ENCODE measurements around the gene ANKDD1A.

ANKDD1A gene

DNA sequence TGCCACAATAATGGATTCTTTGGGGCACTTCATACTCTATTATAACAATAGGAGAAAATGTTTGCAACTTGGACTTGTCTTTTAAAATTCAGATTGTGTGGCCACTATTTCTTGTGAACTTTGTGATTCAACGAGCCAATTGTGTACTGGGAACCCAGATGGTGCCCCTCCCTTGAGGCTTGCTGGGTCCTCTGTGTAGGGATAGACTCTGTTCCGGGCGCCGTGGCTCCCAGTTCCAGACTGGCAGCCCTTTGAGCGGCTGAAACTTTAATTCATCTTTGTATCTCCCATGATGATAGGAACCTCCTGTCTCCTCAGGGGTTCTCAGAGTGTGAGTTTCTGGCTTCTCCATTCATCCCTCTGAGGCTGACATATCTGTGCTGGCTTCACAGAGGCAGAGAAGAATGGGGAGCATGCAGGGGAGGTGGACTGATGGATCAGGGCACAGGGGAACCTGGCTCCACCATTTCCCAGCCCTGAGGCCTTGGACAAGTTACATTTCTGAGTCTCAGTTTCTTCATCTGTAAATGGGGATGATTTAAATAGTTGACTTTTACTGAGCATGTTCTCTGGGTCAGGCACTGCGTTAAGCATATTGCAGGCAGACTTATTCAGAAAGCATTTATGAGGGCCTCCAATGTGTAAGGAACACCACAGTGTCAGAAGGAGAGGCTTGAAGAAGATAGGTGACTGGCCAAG, 15.2 kb upstream of the ANKDD1A start:
- DNase-seq: no peak

DNA sequence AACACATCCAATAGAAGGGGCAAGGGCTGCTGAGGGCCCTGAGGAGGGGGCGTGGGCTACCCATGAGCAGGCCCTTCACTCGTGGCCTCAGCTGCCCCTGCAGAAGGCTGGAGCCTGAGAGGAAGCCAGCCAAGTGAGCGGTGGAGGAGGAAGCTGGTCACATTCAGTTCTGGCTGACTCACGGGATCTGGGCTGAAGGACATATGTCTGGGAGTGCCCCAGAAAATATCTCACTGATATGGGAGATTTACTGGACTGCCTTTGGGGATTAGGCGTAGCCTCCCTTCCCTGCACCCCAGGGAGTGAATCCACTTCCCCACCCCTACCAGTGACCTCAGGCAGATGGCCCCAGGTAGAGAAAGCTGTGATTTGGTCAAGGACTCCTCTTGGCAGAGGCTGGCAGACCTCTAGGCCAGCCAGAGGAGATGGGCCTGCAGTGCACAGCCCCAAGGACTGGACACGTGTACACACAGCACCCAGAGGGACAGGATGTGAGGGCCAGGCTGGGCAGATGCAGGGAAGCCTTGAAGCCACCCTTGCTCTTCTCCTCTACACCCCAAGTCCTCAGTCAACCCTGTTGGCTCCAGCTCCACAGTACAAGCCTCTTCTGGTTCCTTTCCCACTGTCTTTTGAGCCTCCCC, 14.2 kb upstream of the ANKDD1A start:
- DNase-seq: no peak

DNA sequence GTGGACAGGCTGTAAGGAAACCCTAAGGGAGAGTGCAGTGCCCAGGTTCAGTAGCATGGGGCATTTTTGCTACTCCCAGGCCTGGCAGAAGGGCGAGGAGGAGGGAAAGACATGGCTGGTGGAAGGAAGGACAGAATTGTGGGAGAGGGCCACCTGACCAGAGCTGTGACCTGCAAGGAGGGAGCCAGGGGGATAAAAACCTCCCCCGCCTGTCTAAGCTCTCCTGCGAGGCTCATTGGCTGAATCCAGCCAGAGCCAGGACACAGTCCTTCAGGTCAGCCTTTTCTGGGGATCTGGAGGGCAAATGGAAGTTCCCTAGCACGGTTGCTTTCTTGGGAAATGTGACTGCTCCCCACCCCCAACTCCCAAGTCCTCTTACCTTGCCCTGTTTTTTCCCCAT, 13.3 kb upstream of the ANKDD1A start:
- DNase-seq: no peak

DNA sequence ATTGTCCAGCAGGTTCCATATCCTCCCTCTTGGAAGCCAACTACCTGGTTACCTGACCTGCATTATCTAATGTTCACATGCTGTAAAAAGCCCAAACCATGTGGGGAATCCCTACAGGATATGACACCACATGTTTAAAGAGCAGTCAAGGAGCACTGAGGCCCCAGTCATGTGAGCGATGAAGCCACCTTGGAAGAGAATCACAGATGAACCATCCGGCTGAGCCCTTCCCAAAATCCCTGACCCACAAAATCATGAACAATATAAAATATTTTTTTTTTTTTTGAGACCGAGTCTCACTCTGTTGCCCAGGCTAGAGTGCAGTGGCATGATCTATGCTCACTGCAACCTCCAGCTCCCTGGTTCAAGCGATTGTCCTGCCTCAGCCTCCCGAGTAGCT, 10.6 kb upstream of the ANKDD1A start:
- DNase-seq: no peak

DNA sequence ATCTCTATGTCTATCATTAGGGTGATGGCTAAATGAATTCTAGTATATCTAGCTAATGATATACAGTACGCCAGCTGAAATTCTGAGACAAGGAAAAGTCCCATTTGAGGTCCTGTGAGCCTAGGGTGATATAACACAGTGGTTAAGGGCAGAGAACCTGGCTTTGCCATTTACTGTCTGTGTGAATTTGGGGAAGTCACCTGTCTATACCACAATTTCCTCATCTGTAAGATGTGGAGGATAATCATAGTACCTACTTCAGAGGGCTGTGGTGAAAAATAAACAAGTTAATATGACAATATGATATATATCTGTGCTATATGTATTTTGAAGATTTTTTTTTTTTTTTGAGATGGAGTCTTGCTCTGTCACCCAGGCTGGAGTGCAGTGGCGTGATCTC, 9.8 kb upstream of the ANKDD1A start:
- DNase-seq: no peak

DNA sequence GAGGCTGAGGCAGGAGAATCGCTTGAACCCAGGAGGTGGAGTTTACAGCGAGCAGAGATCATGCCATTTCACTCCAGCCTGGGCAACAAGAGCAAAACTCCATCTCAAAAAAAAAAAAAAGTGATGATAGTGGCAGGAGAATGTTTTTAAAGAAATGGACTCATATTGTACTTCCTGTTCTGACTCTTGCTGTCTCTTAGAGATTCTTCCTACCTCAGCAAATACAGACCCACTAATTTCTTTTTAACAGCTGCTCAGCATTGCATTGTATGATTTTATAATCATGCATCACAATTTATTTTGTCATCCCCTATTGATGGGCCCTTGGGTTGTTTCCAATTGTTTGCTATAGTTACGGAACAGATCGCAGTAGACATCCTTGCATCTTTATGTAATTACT, 8.8 kb upstream of the ANKDD1A start:
- DNase-seq: no peak

DNA sequence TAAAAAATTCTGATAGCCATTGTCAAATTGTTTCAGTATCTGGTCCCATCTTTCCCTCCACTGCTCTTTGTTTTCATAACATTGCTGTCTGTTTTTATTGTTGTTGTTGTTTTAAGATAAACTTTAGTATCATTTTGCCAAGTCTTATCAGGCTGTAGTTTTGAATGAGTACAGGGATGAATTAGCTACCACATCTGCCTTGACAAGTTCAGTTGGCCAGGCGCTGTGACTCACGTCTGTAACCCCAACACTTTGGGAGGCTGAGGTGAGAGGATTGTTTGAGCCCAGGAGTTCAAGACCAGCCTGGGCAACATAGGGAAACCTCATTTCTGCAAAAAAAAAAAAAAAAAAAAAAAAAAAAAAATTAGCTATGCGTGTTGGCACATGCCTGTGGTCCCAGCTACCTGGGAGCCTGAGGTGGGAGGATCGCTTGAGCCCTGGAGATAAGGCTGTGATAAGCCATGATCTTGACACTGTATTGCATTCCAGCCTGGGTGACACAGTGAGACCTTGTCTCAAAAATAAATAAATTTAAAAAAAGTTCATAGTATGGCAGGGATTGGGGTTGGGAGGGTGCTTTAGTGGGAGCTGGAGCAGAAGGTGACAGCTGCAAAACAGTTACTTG, 8.3 kb upstream of the ANKDD1A start:
- DNase-seq: no peak

DNA sequence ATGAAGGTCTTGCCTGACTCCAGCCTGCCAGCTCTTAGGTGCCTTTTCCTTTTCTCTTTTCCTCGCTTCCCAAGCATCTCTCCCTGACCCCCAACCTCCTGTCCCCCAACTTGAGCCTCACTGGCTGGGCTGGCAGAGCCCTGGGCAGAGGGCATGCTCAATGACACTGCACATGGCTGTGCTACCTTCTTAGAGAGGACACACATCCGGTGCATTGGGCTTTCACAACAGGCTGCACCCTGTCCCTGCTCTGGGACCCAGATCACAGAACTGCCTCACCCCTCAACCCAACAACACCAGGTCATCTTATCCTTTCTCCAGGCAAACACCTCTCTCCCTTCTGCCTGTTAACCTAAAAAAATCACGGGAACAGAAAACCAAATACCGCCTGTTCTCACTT, 7.5 kb upstream of the ANKDD1A start:
- DNase-seq: no peak

DNA sequence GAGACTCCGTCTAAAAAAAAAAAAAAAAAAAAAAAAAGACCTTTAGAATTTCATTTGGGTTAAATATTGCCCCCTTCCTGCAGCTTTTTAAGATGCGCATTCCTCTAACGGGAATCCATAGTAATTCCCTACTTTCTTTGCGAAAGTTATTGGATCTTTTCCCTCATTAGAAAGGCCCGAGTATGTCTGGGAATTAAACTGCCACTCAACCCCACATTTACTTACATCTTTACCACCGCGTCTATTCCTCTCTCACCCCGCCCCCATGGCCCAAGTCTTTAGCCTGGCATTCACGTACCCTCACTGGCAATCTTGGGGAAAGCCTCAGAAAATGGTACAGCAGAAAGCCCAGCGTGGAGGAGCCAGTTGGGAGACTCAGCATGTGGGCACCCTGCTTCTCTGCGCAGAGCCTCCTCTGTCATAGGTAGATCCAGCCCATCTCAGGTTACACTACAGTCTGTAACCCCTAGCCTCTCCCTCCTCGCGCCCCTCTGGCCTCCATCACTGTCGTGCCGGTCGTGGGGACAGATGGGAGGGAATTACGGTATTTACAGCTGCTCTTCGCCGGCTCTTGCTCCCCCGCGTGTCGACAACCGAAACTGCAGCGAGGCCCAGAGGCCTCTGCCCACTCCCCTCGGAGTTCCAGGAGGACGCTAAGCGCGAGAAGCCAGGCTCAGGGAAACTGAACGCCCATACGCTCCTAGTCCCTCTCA, 6.4 kb upstream of the ANKDD1A start:
- DNase-seq: peak; percentile 72 to 81

DNA sequence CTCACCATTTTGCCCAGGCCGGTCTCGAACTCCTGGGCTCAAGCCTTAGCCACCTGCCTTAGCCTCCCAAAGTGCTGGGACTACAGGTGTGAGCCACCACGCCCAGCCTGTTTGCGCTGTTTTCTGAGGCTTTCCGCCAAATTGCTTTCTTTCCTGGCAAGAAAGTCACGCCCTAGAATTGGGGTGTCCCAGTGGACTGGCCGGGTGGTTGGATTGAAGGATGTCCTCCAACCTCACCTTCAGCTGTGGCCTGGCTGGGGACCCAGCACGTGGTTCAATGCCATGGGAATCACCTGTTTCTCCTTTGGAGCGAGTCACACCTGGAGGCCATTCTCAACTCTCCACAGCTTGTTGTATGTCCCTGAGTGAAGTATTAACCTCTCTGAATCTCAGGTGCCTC, 5.8 kb upstream of the ANKDD1A start:
- DNase-seq: no peak

DNA sequence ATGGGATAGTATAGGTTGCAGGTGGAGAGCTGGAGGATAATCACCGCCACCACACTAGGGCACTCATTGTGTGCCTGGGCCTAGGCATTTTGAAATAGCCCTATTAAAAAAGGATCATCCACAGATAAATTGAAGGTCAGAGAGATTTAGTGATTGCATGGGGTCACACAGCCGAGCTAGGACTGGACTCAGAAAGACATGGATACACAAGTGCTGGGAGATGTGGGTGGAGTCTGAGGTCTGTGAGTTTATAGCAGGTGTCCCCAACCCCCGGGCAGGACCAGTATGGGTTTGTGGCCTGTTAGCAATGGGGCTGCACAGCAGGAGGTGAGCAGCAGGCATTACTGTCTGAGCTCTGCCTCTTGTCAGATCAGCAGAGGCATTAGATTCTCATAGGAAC, 5.3 kb upstream of the ANKDD1A start:
- DNase-seq: no peak

DNA sequence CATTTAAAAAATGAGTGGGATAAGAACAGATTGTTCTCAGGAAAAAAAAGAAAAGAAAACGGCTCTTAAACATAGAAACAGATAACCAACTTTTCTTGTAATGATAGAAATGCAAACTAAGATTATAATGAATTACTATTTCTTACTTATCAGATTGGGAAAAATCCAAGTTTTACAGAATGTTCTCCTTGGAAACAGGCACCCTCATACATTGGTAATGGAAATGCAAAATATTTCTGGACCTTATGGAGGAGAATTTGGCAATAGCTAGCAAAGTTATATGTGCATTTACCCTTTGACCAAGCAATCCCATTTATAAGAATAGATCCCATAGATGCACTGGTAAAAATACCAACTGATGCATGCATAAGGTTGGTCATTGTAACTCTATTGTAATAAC, 3.7 kb upstream of the ANKDD1A start:
- DNase-seq: no peak

DNA sequence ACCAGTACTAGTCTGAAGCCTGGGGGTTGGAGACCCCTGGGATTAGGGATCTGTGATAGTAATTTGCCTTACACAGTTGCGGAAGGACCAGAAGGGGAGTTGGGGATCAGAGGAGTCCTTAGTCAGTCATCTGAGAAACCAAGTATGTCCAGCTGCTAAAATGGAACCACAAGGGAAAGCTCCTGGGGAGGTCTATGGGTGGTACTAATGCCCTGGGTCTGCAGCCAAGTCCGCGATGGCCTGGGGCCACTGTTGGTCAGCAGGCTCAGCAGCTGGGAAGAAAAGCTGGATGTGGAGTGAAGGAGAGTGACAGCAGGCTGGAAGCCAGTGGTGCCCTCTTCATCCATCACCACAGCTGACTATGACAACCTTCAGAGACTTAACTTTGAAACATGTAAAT, 2.2 kb upstream of the ANKDD1A start:
- DNase-seq: no peak

DNA sequence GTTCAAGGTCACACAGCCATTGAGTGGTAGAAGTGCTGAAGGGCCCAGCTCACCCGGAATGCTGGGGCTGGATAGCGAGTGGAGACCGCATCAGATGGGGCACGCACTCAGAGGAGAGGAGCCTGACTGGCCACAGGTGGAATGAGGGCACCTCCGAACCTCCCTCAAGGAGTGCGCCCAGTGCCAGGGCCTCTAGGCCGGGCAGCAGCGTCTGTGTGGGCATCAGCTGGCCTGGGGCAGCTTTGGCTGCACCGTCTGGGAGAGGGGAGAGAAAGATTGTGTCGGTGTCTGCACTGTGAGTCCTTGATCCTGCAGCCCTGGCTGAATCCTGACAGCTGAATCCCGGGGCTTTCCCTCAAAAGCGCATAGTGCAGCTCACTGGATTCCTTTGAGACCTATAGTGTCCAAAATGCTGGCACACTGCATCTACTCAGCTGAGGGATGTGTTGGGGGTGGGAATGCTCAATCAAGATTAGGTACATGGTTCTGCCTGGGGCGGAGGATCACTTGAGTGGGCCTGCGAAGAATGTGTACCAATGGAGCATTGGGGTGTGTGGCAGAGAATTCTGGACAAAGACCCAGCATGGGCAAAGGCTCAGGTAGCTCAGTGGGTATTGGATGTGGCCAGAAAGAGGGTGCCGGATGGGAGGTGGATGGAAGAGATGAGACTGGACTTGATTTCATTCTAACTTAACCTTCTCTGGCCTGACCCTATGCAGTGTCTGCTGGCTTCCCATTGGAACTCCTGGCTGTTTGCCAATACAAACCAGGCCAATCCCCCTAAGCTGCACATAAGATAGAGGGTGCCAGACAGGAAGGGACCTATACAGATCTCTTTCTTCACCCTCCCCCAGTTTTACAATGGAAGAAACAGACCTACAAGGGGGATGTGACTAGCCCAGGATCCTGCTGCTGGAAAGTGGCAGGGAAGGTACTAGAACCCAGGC, 950 bp downstream of the ANKDD1A start:
- no peak for DNase-seq

DNA sequence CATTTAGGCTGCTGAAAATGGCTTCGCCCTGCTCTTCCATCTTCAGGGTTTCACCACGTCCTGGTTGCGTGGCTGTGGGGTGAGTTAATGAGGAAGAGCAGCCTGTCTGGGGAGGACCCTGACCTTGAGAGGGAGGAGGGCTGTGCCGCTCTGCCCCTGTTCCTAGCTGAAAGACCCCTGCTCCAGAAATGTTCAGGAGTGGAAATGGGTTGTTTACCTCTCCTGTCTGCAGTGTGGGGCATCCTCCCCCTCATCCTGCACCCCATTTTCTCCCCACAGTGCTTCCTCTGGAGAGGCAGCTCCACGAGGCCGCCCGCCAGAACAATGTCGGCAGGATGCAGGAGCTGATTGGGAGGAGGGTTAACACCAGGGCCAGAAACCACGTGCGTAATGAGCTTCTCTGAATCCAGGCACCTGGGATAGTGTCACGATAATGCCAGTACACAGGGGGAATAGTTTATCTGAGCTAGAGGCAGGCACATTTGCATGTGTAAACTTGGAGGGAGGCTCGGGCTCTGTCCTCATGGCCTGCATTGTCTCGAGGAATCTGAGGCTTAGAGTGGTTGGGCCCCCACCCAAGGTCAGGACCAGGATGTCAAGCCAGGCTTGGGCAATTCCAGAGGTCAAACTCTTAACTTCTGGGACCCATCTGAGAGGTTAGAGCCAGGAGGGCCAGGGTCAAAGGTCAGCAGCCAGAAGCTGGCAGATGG, 4.0 kb downstream of the ANKDD1A start:
- DNase-seq: no peak

DNA sequence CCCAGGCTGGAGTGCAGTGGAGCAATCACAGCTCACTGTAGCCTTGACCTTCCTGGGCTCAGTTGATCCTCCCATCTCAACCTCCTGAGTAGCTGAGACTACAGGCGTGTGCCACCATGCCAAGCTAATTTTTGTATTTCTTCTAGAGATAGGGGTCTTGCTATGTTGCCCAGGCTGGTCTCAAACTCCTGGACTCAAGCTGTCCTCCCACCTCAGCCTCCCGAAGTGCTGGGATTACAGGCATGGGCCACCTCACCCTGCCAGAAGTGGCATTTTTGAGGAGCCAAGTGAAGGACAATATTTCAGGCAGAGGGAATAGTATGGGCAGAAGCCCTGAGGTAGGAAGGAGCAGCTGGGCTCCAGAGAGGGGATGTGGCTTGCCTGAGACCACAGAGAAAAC, 4.7 kb downstream of the ANKDD1A start:
- no peak for DNase-seq

DNA sequence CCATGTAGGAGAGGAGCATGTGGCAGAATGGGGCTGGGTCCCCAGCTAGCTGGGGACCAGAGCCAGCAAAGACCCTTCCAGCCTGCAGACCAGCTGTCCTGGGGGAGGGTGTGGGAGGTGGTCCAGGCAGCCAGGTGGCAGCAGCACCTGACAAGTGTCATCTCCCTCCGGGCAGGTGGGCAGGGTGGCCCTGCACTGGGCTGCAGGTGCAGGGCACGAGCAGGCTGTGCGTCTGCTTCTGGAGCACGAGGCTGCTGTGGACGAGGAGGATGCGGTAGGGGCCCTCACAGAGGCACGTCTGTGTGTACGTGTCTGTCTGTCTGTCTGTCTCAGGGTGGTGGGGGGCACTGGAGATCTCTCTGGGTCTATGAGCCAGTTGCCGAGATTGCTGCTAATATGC, 5.5 kb downstream of the ANKDD1A start:
- no peak for DNase-seq

DNA sequence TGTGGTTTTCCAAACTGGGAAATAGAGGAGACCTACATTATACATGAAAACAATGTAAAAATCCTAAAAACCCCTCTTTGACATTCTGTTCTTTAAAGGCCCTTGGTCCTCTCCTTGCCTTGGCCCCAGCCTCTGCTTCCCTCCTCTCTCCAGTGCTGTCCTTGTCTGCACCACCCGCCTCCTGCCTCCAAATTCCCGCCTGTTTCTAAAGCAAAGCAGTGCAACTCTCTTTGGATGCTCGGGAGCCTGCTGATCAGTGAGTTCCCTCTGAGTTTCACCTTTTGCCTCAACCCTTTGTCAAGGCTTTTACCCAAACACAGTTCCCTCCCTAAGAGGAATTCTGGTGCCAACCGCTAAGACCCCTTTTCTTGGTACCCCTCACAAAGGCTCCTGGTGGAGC, 8.0 kb downstream of the ANKDD1A start:
- no peak for DNase-seq

DNA sequence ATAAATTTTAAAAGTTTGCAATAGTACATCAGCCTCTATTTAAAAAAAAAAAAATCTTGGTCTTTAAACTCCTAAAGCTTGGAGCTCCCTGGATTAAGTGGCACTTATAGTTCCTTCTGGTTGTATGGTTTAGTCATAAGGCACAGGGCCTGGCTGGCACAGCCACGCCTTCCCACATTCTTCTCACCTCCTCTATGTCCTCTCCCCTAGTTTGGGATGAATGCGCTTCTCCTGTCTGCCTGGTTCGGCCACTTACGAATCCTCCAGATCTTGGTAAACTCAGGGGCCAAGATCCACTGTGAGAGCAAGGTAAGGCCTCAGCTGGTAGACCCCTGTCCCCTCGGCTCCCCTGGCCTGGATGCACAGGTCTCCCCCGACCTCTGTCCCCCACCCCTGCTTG, 10.0 kb downstream of the ANKDD1A start:
- no peak for DNase-seq

DNA sequence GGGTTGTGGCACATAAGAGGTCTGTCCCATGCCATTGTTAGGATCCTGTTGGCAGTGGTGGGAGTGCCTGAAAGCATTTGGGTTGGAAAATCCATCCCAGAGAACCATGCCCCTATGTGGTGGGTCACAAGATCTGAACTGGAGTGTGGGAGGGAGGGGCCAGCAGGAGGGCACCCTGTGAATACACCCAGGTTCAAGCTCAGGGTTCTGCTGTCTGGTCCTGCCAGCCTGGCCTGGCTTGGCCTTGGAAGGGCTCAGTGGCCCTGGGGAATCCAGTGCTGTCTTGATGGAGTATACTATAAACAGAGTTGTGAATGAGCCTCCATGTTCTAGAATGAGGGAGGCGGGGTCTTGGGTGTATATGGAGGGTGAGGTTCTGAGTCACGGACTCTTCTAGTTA, 11.8 kb downstream of the ANKDD1A start:
- DNase-seq: no peak

DNA sequence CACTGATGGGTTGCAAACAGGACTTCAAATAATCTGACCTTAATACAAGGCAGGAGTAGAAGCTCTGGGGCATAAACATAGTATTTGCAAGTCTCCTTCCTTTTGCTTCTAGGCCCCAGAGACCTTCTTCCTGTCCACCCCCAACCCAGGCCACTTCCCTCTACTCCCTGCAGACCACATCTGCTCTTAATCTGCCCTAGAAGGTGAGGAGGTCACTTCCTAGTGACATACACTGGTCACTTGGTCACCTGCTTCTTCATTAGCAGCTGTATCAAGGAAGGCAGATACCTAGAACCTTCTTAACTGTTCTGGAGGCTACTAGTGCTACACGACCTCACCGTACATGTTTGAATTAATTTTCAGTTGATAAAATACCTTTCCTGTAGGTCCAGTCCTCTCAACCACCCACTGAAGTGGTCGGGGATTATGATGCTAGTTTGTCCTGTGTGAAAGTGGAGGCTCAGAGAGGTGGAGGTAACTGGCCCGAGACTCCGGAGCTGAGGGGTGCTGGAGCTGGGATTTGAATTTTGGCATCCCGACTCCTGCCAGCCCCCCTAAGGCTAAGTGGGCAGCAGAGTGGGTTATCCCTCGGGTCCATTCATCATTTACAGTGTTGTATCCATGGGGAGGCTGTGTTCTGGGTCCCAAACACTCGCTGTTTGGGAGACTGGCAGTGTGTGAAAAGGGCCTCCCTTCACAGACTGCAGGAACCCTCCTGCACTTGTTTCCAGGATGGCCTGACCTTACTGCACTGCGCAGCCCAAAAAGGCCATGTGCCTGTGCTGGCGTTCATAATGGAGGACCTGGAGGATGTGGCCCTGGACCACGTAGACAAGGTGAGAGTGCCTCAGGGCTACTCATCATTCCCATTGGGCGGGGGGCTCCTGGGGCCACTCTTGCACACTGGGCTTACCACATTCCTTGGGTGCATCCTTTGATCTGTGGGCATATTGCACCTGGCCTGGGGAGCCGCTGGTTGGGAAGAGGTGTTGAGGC, 13.9 kb downstream of the ANKDD1A start:
- no peak for DNase-seq
